Lung (tissue), 12 donors: ENCODE measurements around the gene RBM38. TPM values are rescaled to one million over a fixed set of nuclear protein-coding genes. Genes with fewer than 3 reads are reported as not detected.

ENCODE experiments used
- ATAC-seq: fragments of 200-7000 bp; cut with Tn5 transposase; one replicate; pipeline ENCODE4 v1.9.1; 2020; ENCODE audit warnings: moderate number of reproducible peaks; ENCODE audit not compliant: insufficient read depth, low FRiP score
- DNase-seq, 3 donors: peaks; one replicate each; pipeline ENCODE4 v3.0.0-alpha.2; 2013 to 2017
- H3K27ac ChIP-seq, 2 donors: one replicate each; pipeline ENCODE4 v1.5.1; 2013; ENCODE audit warnings: mild to moderate bottlenecking in 2 of 2, moderate library complexity in 2 of 2, control low read depth in 1 of 2, inconsistent platforms in 1 of 2, low read depth in 1 of 2, low read length in 1 of 2
- H3K27me3 ChIP-seq, 3 donors: one replicate each; pipeline ENCODE4 v1.5.1; 2013; ENCODE audit warnings: low read length in 2 of 3; ENCODE audit not compliant: control insufficient read depth in 3 of 3, insufficient read depth in 3 of 3
- H3K36me3 ChIP-seq, 4 donors: one replicate each; pipeline ENCODE4 v1.5.1; 2013; ENCODE audit warnings: low read length in 4 of 4, mild to moderate bottlenecking in 1 of 4, moderate library complexity in 1 of 4; ENCODE audit not compliant: control insufficient read depth in 4 of 4, insufficient read depth in 4 of 4
- H3K4me1 ChIP-seq, 5 donors: one replicate each; pipeline ENCODE4 v1.5.1; 2013; ENCODE audit warnings: low read length in 5 of 5, mild to moderate bottlenecking in 2 of 5, moderate library complexity in 1 of 5; ENCODE audit not compliant: control insufficient read depth in 5 of 5, insufficient read depth in 5 of 5
- H3K4me3 ChIP-seq: one replicate; pipeline ENCODE4 v1.5.1; 2013; ENCODE audit warnings: mild to moderate bottlenecking, control low read depth, moderate library complexity
- H3K9ac ChIP-seq, 2 donors: one replicate each; pipeline ENCODE4 v1.5.1; 2013; ENCODE audit warnings: low read length in 2 of 2, control low read depth in 1 of 2; ENCODE audit not compliant: insufficient read depth in 1 of 2
- H3K9me3 ChIP-seq, 4 donors: one replicate each; pipeline ENCODE4 v1.5.1; 2013; ENCODE audit warnings: low read length in 3 of 4, mild to moderate bottlenecking in 1 of 4, moderate library complexity in 1 of 4; ENCODE audit not compliant: control insufficient read depth in 4 of 4, insufficient read depth in 3 of 4
- CTCF ChIP-seq: IDR thresholded peaks from 2 replicates; pipeline ENCODE4 v1.5.1; 2012; ENCODE audit warnings: mild to moderate bottlenecking; ENCODE audit errors: control extremely low read depth, extremely low read depth
- WGBS, 2 donors: extraction: QIAGEN DNeasy Blood & Tissue Kit; methylation state at CpG; one replicate each; pipeline ENCODE4 v1.1.7; 2013; 5-methylcytosine and 5-hydroxymethylcytosine counted together
- polyA plus RNA-seq, 2 donors: library from polyadenylated mRNA; stranded (reverse); fragments of 200-250 nt; gene quantifications; one replicate each; pipeline ENCODE4 v1.2.1, GENCODE V29; 2013
- total RNA-seq, 2 donors: library from RNA; depleted of rRNA in 1 of 2; stranded (reverse); fragments of >200 nt in 1 of 2; gene quantifications; one replicate each; pipeline ENCODE4 v1.2.1, GENCODE V29; 2014 to 2021
- donor health status: control.
- donor health status: control.
- donor health status: Bipolar disorder and iron deficiency.
- donor health status: healthy.
- donor health status: DM: yes; HTN: yes; CAD: no.

Gene RBM38
- total and polyA plus RNA-seq, 4 donors, result 23.1 to 38.6 (median 30.9) TPM

GRCh38 chr20:57407541-57407956, 16.4 kb downstream of the RBM38 start:
- no peak overlapping the region for H3K27ac ChIP-seq
- peaks cover 0 to 5% (median 0%) of the 10 kb centered on the region in 4 donors for H3K9me3 ChIP-seq
- peaks cover 0 to 53% (median 7%) of the 10 kb centered on the region in 4 donors for H3K36me3 ChIP-seq
- H3K4me3 ChIP-seq, result no peak overlapping the region
- DNase-seq (no peak), ATAC-seq (no peak)
- no peaks in the 10 kb centered on the region for H3K27me3 ChIP-seq
- H3K4me1 ChIP-seq, result peaks cover 0 to 5% (median 0%) of the 10 kb centered on the region in 5 donors
- no peak overlapping the region for H3K9ac ChIP-seq
- TF ChIP-seq CTCF, result no peak
- WGBS, 2 donors, result 95 to 96% methylated on average over 29 of the region's 29 CpGs

GRCh38 chr20:57408131-57408530, 16.9 kb downstream of the RBM38 start:
- Histone ChIP-seq H3K4me1 (peaks cover 0 to 5% (median 0%) of the 10 kb centered on the region in 5 donors), H3K36me3 (peaks cover 0 to 48% (median 7%) of the 10 kb centered on the region in 4 donors), H3K9me3 (peaks cover 0 to 5% (median 0%) of the 10 kb centered on the region in 4 donors), H3K4me3 (no peak overlapping the region), H3K27me3 (no peaks in the 10 kb centered on the region), H3K9ac (no peak overlapping the region), H3K27ac (no peak overlapping the region)
- WGBS, 2 donors, result 85 to 86% methylated on average over 13 of the region's 13 CpGs
- ATAC-seq (no peak), DNase-seq (no peak)
- no peak for TF ChIP-seq CTCF

- H3K4me3 ChIP-seq, result no peak overlapping the region
- no peak overlapping the region for H3K9ac ChIP-seq
- no peak overlapping the region for H3K27ac ChIP-seq
- H3K27me3 ChIP-seq, result no peaks in the 10 kb centered on the region
- ATAC-seq (no peak), DNase-seq (no peak)
- no peak for TF ChIP-seq CTCF
- peaks cover 0 to 46% (median 7%) of the 10 kb centered on the region in 4 donors for H3K36me3 ChIP-seq
- H3K9me3 ChIP-seq, result peaks cover 0 to 5% (median 0%) of the 10 kb centered on the region in 4 donors
- 91 to 94% methylated on average over 29 of the region's 29 CpGs for WGBS, 2 donors
- peaks cover 0 to 5% (median 0%) of the 10 kb centered on the region in 5 donors for H3K4me1 ChIP-seq
Measured at GRCh38 chr20:57408536-57409233, 17.5 kb downstream of the RBM38 start.
